Activated CD4-positive, alpha-beta T cell treated with anti-CD3 and anti-CD28 coated beads, Interleukin-2, amount 50 U/mL, for 24 hours (primary cell): ENCODE data around the gene RAB40C.

Experiments
- DNase-seq, 2 donors: peaks; one replicate each; pipeline ENCODE4 v3.0.0-alpha.2; 2020; ENCODE audit warnings: low read depth in 1 of 2, low spot score in 1 of 2

The RAB40C gene

DNA sequence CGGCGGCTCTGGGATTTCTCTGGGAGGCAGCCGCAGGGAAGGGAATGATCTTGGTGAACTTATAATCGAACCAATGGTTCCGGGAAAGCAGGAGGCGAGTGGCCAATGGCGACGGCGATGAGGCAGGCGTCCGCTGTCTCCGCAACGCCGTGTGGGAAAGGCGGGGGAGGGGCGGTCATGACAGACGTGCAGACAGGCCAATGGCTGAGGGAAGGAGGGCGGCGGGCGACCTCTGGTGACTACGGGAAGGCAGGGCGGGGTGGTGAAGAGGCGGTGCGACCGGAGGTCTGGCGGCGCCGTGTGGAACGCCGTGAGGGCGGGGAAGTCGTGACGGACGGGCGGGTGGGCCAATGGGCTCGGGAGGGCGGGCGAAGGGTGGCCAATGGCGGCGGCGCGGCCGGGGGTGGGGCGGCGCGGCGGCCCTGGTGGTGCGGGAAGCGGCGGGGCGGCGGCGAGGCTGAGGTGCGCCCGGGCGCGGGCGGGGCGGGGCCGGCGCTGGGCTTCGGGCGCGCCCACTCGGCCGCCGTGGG, at the start of gene RAB40C:
Gene RAB40C (plus strand): TSS at position 409 of the 530 bp plus-strand sequence. CDS start 226 bp downstream, outside the sequence.
- DNase-seq = peak; percentile 99

DNA sequence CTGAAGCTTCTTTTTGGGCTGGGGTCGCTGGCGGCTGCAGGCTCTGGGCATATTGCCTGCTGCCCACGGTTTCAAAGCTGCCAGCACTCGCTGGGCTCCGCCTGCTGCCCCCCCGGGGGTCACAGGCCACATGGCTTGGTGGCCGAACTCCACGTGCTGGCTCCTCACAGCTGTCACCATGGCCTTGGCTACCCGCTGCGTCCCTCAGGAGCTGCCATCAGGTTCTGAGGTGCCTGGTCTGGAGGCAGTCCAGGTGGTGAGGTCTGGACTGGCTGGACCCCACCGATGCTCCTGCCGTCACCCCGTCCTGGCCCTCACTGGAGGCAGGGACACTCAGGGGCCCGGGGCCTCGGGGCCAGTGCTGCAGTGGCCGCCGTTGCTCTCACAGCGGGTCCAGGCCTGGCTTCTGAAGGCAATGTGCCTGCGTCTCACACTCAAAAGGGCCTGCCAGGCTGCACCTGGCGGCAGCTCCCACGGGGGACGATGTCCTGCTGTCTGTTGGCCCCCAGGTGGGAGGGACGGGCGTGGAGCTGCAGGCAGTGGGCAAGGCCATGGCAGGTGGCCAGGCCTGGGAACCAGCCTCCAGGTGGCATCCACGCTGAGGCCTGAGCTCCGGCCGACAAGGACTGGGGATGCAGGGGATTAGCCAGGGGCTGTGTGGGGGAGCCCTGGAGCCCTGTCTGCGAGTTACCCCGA, 49.1 kb upstream of the RAB40C start:
- no peak for DNase-seq

- no peak for DNase-seq
These were observed 46.3 kb upstream of the RAB40C start for GRCh38 chr16:543301-544164.

DNA sequence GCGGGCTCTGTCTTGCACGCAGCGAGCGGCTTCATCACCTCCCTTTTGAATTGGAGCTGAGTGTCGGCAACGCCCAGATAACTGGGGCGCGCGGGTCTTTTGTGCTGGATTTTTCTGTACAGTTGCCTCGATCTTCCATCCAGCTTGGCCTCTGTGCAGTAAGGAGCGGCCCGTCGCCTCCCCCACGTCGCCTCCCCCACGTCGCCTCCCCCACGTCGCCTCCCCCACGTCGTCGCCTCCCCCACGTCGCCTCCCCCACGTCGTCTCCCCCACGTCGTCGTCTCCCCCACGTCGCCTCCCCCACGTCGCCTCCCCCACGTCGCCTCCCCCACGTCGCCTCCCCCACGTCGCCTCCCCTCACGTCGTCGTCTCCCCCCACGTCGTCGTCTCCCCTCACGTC, 45.3 kb upstream of the RAB40C start:
- no peak for DNase-seq

GRCh38 chr16:546909-547770, 42.7 kb upstream of the RAB40C start:
- DNase-seq = no peak

DNA sequence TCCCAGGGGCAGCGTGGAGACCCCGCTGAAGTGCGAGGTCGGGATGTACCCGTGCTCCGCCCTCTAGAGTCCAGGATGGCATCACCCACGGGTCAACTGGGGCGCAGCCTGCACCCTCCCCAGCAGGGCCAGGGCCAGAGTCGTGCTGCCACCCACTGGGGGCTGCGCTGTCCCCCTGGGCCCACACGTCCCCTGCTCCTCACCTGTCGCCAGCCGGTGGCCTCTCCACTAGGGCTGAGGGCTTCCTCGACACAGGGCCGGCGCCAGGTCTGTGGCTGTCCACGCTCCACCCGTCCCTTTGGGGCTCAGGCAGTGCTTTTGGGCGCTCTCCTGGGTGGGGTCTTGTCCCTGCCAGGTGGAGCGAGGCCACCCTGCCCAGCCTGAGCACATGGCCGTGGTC, 41.3 kb upstream of the RAB40C start:
- DNase-seq = no peak

DNA sequence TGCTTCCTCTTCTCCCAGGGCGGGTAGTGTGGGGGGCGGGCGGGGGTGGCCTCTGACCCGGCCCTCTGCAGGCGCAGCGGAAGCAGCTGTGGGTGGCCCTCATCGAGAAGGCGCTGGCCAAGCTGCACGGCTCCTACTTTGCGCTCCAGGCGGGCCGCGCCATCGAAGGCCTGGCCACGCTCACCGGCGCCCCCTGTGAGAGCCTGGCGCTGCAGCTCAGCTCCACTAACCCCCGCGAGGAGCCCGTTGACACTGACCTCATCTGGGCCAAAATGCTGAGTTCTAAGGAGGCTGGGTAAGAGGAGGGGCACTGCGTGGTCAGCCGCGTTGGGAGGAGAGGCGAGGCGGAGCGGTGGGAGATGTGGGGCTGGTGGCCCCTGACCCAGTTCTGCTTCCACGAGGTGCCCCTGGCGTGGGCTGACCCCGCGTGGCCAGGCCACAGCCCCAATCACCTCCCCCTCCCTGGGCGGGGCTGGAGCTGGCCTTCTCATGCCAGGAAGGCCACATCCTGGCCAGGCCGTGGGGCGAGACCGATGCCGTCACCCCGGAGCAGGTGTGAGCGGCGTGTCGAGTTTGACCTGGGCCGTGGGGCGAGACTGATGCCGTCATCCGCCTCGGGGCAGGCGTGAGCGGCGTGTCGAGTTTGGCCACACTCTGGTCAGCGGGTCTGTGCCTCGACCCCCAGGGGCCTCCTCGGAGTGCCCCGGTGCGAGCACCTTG, 40.2 kb upstream of the RAB40C start:
- DNase-seq = no peak

DNA sequence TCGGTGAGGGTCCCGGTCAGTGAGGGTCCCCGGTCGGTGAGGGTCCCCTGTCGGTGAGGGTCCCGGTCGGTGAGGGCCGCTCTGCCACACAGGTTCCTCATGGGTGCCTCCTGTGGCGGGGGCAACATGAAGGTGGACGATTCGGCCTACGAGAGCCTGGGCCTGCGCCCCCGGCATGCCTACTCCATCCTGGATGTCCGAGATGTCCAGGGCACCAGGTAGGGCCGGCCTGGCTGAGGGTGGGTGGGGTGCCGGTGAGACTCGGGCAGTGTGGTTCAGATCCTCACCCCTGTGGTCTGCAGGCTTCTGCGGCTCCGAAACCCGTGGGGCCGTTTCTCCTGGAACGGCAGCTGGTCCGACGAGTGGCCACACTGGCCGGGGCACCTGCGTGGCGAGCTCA, 38.7 kb upstream of the RAB40C start:
- DNase-seq = no peak

GRCh38 chr16:552171-552570, 37.7 kb upstream of the RAB40C start:
- no peak for DNase-seq

- DNase-seq = no peak
These were observed 36.1 kb upstream of the RAB40C start for GRCh38 chr16:553601-554296.

GRCh38 chr16:554297-554621, 35.6 kb upstream of the RAB40C start:
- DNase-seq = no peak

- DNase-seq = no peak
These were observed 35.1 kb upstream of the RAB40C start for GRCh38 chr16:554640-555365.

GRCh38 chr16:555528-556473, 34.1 kb upstream of the RAB40C start:
- DNase-seq = no peak

DNA sequence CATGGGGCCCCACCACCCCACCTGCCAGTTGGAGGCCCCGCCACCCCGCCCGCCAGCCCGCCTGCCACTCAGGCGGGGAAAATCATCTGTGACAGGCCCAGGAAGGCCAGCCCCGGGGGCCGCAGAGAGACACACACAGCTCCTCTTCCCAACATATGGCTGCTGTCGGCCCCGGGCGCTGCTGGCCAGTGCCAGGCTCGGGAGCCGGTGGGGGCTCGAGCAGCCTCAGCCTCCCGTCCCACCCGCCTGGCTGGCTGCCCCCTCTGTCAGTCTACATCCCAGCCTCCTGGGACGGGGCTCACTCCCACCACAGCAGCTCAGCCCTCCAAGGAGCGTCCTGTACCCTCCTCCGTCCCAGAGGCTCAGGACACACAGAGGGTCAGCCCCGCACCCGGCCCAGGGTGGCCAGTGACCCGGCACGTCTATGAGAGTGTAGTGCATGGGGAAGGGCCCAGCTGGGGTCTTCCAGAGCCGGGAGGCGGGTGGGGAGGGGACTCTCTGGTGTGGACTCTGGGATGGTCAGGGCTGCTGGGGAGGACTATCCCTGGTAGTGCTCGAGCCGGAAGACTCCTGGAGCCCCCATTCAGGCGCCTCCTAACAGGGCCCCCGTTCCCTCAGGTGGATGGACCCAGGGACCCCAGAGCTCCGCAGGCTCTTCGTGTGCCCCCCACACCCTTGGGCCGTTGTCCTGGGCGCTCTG, 33.2 kb upstream of the RAB40C start:
- DNase-seq = no peak

GRCh38 chr16:557463-558297, 32.2 kb upstream of the RAB40C start:
- DNase-seq = no peak

GRCh38 chr16:558298-559020, 31.4 kb upstream of the RAB40C start:
- DNase-seq = no peak
